Measurements from ENCODE around the gene JADE2.

GRCh38 chr5:134620634-134621033 lies 95.2 kb downstream of the JADE2 start:
- TF ChIP-seq PATZ1 (CRISPR knock-in tag; IDR thresholded peaks at IDR 0.05; ENCODE audit: borderline replicate concordance) (no peak), SNAI2 (CRISPR knock-in tag; IDR thresholded peaks at IDR 0.05) (no peak), CSDC2 (CRISPR knock-in tag; IDR thresholded peaks at IDR 0.05) (no peak), RARB (CRISPR knock-in tag; IDR thresholded peaks at IDR 0.05) (no peak), ZC3H10 (CRISPR knock-in tag; IDR thresholded peaks at IDR 0.05) (no peak)
- TF ChIP-seq, protein P1, sequence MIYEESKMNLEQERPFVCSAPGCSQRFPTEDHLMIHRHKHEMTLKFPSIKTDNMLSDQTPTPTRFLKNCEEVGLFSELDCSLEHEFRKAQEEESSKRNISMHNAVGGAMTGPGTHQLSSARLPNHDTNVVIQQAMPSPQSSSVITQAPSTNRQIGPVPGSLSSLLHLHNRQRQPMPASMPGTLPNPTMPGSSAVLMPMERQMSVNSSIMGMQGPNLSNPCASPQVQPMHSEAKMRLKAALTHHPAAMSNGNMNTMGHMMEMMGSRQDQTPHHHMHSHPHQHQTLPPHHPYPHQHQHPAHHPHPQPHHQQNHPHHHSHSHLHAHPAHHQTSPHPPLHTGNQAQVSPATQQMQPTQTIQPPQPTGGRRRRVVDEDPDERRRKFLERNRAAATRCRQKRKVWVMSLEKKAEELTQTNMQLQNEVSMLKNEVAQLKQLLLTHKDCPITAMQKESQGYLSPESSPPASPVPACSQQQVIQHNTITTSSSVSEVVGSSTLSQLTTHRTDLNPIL (CRISPR knock-in tag; IDR thresholded peaks at IDR 0.05; ENCODE audit: low read depth), result no peak
- TF ChIP-seq, protein P2, sequence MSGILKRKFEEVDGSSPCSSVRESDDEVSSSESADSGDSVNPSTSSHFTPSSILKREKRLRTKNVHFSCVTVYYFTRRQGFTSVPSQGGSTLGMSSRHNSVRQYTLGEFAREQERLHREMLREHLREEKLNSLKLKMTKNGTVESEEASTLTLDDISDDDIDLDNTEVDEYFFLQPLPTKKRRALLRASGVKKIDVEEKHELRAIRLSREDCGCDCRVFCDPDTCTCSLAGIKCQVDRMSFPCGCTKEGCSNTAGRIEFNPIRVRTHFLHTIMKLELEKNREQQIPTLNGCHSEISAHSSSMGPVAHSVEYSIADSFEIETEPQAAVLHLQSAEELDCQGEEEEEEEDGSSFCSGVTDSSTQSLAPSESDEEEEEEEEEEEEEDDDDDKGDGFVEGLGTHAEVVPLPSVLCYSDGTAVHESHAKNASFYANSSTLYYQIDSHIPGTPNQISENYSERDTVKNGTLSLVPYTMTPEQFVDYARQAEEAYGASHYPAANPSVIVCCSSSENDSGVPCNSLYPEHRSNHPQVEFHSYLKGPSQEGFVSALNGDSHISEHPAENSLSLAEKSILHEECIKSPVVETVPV (CRISPR knock-in tag; IDR thresholded peaks at IDR 0.05), result no peak
- TF ChIP-seq, protein P3, sequence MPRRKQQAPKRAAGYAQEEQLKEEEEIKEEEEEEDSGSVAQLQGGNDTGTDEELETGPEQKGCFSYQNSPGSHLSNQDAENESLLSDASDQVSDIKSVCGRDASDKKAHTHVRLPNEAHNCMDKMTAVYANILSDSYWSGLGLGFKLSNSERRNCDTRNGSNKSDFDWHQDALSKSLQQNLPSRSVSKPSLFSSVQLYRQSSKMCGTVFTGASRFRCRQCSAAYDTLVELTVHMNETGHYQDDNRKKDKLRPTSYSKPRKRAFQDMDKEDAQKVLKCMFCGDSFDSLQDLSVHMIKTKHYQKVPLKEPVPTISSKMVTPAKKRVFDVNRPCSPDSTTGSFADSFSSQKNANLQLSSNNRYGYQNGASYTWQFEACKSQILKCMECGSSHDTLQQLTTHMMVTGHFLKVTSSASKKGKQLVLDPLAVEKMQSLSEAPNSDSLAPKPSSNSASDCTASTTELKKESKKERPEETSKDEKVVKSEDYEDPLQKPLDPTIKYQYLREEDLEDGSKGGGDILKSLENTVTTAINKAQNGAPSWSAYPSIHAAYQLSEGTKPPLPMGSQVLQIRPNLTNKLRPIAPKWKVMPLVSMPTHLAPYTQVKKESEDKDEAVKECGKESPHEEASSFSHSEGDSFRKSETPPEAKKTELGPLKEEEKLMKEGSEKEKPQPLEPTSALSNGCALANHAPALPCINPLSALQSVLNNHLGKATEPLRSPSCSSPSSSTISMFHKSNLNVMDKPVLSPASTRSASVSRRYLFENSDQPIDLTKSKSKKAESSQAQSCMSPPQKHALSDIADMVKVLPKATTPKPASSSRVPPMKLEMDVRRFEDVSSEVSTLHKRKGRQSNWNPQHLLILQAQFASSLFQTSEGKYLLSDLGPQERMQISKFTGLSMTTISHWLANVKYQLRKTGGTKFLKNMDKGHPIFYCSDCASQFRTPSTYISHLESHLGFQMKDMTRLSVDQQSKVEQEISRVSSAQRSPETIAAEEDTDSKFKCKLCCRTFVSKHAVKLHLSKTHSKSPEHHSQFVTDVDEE (CRISPR knock-in tag; IDR thresholded peaks at IDR 0.05), result no peak

Measured in SK-N-SH treated with all-trans-retinoic acid at 6 μM for 48 hours (cell line).